GM04503 (cell line): ENCODE results near the gene FCN2.
"Not testable (repeated sequence)": the region's sequence is repeated elsewhere in the genome, so short reads cannot be mapped to it uniquely, and the experiment has no call there.

Experiments
- DNase-seq: peaks from one replicate; pipeline ENCODE4 v3.0.0-alpha.2; 2012; ENCODE audit warnings: low read depth

The FCN2 gene

GRCh38 chr9:134847752-134848432 lies 32.7 kb upstream of the FCN2 start:
- no peak for DNase-seq

- no peak for DNase-seq
Measured at GRCh38 chr9:134848504-134848903, 32.1 kb upstream of the FCN2 start.

GRCh38 chr9:134850611-134851010 lies 30.0 kb upstream of the FCN2 start:
- DNase-seq, result no peak

DNA sequence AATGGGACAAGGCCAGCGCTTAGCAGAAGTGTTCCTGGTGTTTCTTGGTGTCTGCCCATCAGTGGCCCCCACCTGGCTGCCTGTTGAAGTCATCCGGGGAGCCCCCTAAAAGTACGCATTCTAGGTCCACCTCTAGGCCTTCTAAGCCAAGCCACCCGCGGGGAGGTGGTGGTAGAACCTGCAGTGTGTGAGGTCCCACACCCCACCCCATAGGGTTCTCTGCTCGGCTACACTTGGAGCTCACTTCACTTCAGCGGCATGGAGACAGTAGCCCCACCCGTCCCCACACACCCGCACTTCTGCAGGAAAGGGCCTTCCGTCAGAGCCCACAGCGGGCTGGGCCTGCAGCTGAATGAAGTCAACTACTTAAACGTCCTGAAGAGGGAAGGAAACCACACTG lies 29.6 kb upstream of the FCN2 start:
- DNase-seq, result no peak

DNA sequence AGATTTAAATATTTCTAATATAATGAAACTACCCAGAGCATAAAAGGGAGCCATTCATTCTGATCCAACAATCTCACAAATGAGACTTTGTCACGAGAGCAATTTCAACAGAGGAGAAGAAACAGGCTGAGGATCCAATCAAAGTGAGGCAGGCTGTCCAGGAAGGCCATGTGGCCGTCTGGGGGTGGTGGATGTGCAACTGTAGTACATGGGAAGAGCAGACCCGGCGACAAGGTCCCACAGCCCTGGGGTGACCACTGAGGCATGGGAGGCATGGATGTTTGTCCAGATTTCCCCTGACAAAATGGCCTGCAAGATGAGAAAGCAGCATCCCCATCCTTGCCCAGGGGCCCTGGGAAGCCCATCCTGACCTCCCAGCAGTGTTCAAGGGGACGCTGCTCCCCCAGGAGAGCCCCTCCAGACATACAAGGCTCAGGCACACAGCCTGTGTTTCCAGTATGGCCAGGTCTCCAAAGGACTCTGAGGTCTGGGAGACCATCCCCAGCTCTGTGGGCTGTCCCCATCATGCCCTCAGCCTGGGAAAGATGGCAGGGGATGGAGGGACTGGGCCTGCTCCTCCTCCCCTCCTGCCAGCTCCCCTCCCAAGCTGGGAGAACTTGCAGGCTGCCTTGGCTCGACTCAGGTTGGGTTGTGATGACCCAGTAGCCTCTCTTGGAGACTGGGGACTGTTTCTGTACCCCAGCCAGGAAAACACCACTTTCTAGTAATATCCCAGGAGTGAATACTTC lies 27.5 kb upstream of the FCN2 start:
- DNase-seq, result no peak

- DNase-seq, result no peak
Measured at GRCh38 chr9:134853893-134854292, 26.7 kb upstream of the FCN2 start.

DNA sequence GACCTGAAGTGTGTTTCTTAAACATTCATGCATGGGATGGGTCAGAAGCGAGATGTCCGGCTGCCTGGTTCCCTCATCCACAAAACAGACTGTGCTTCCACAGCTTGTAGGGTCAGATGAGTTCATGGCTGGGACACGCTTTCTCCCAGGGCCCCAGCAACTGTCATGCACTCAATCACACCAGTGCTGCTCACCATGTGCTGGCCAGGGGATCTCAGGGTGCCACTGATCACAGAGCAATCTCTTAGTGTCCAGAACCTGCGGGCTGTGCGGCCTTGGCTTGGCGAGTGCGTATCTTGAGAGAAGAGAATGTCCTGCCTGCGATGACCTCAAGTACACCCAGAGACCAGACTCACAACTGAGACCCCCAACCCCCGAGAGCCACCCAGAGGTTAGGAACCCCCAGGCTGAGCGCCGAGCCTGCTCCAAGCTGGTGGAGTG lies 26.0 kb upstream of the FCN2 start:
- DNase-seq, result no peak

GRCh38 chr9:134855231-134855899 lies 25.2 kb upstream of the FCN2 start:
- no peak for DNase-seq

GRCh38 chr9:134855900-134856377 lies 24.7 kb upstream of the FCN2 start:
- DNase-seq, result no peak

DNA sequence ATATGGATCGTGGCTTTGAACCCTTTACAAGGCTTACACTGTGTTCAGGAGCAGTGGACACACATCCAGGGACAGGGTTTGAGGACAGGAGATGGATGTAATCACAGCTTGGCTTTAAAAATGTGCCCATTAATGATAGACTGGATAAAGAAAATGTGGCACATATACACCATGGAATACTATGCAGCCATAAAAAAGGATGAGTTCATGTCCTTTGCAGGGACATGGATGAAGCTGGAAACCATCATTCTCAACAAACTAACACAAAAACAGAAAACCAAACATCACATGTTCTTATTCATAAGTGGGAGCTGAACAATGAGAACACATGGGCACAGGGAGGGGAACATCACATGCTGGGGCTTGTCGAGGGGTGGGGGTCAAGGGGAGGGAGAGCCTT lies 23.2 kb upstream of the FCN2 start:
- not testable (repeated sequence) for DNase-seq

DNA sequence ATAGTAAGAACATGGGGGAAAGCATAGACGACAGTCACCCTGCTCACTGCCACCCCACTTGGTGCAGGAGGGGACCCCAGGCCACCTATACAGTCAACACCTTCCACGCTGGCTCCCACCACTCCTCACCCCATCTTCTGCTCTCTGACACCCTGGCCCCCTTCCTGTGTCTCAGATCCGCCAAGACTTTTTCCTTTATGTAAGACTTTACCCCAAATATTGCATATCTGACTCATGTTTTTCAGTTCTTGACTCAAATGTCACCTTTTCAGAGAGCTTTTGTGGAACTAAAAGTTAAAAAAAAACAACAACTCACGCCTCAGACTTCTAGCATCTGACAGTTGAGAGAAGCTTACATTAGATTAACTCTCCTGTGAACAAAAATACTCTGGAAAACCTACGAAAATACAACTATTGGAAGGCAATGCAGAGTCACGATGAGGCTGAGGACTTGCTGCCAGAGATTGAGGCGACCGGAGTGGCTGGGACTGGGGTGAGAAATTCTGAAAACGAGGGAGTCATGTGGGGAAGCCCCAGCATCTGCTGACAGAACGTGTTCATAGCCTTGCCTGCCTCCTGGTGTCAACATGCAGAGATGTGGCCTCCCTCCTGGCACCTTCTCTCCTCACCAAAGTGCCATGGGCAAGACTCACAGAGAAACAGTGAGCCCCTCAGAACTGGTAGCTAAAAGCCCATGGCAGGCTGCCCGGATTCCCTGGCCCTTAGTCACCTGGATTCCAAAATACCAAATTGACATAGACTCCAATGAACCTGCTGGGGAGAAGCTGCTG lies 22.4 kb upstream of the FCN2 start:
- no peak for DNase-seq

- DNase-seq, result no peak
Measured at GRCh38 chr9:134860510-134860909, 20.1 kb upstream of the FCN2 start.

DNA sequence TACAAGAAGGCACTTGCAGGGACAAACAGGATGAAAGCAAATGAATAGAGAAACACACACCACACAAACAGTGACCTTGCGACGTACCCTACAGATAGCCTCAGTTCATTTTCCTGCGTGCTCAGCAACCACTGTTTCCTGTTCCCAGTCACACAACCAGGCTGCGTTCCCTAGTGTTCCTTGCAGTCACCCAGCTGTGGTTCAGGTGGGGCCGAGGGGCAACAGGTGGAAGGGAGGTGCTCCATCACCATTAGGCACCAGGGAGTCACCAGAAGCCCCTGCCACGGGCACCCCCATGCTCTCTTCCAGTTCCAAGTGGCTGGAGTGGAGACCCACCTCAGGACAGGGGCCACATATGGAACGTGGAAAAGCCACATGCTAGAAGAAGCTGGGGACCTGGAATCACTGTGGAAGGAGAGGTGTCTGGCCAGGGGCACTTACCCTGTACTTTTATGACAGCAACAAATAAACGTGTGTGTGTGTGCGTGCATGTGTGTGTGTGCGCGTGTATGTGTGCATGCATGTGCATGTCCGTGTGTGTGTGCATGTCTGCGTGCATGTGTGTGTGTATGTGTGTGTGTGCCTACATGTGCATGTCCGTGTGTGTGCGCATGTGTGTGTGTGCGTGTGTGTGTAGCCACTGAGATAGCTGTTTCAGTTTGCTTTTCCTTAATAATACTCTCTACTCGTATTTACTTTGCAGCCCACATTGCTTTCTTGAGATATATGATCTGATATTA lies 18.8 kb upstream of the FCN2 start:
- no peak for DNase-seq

DNA sequence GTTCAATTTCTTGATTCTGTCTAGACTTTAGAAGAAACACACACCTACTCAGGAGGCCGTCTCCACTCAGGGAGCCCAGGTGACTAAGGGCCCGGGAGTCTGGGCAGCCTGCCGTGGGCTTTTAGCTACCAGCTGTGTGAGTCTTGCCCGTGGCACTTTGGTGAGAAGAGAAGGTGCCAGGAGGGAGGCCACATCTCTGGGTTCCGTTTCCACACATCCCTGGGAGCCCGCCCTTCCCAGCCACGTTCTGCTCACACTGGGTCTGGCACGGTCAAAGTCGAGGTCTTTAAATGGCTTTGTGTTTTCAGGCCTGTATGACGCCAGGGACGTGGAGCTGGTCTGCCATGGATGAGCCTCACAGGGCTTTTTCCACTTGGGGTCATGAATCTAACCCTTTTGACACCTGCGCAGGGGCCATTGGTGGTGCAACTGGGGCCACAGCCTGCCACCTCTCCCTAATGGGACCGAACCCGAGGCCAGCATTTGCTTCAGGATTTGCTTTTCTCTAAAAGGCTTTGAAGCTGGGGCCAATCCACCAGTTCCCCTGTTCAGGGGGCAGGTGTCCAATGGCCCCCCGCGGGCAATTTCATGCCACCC lies 17.2 kb upstream of the FCN2 start:
- DNase-seq, result no peak

GRCh38 chr9:134863941-134864820 lies 16.4 kb upstream of the FCN2 start:
- DNase-seq, result peak; percentile 34

DNA sequence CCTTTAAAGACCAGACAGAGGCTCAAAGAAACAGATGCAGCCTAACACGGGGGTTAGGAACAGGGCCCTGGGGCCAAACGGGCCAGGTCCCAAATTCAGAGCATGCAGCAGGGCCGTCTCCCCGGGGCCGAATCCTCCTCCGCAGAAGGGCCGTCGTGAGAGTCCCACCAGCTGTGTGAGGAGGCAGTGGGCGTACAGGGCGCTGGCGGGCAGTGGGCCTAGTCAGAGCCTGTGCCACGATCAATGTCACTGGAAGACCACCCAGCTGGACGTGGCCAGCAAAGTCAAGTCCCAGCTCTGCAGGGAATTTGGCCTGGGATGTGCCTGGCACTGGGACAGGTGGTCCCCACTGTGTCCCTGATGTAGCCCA lies 15.8 kb upstream of the FCN2 start:
- DNase-seq, result no peak

DNA sequence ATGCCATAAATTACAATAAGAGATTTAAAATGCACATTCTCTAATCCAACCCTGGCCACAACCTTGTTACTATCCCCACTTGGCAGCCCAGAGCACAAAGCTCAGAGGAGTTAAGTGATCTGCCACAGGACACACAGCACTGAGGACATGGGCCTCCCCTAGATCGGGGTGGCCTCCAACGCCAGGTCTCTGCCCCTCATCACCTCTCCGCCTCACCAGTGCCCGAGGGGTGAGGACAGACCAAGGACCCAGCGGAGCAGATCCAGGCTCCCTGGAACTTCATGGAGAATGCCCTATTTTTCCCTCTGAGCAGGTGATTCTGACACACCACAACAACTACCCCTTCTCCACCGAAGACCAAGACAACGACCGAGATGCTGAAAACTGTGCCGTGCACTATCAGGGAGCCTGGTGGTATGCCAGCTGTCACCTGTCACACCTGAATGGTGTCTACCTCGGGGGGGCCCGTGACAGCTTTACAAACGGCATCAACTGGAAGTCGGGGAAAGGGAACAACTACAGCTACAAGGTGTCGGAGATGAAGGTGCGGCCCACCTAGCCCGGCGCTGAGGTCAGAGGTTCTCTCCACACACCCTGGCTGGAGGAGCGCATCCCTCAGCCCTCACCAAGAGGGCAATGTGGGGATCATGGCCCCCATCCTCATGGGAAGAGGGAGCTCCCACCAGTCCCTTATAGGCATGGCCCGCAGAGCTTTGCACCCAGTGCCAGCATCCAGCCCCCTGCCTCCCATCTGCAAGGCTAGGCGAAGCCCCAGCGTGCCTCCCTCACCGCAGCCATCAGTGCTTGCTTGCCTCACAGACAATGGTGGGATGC lies 12.5 kb upstream of the FCN2 start:
- no peak for DNase-seq

- DNase-seq, result no peak
Measured at GRCh38 chr9:134868751-134869553, 11.7 kb upstream of the FCN2 start.
